Natural killer cell (primary cell): ENCODE results near the gene ARSK. TPM values are rescaled to one million over a fixed set of nuclear protein-coding genes. Genes with fewer than 3 reads are reported as not detected.
A peak's percentile ranks its signal among the peaks of the same experiment; 100 is the strongest.

ENCODE experiments used
- ATAC-seq, 3 donors: fragments of 150-1000 bp in 2 of 3; fragments of 200-7000 bp in 1 of 3; cut with Tn5 transposase; 1 replicate in 1 of 3; 2 replicates in 2 of 3; pipeline ENCODE4 v1.10.0; 2021; ENCODE audit warnings: mild to moderate bottlenecking in 2 of 3, moderate library complexity in 2 of 3
- DNase-seq, 2 donors: peaks; one replicate each; pipeline versions ENCODE4 v3.0.0 to v3.0.0-alpha.2; 2013 to 2021; ENCODE audit warnings: mixed read lengths in 1 of 2
- H3K27ac ChIP-seq: one replicate; pipeline ENCODE4 v1.5.1; 2013; ENCODE audit warnings: mild to moderate bottlenecking, low read length
- H3K27me3 ChIP-seq: one replicate; pipeline ENCODE4 v1.6.1; 2013; ENCODE audit warnings: low read length; ENCODE audit not compliant: control insufficient read depth, insufficient read depth
- H3K36me3 ChIP-seq: one replicate; pipeline ENCODE4 v1.6.1; 2013; ENCODE audit warnings: low read length; ENCODE audit not compliant: control insufficient read depth, insufficient read depth
- H3K4me1 ChIP-seq: one replicate; pipeline ENCODE4 v1.6.1; 2013; ENCODE audit warnings: low read length; ENCODE audit not compliant: control insufficient read depth, insufficient read depth
- H3K4me3 ChIP-seq: one replicate; pipeline ENCODE4 v1.5.1; 2013; ENCODE audit warnings: low read length
- H3K9me3 ChIP-seq: one replicate; pipeline ENCODE4 v1.6.1; 2013; ENCODE audit warnings: low read length; ENCODE audit not compliant: control insufficient read depth, insufficient read depth
- H3K27ac Mint-ChIP-seq, 2 donors: one replicate each; pipeline ENCODE4 v1.8.0; 2022; ENCODE audit warnings: mild to moderate bottlenecking in 2 of 2, mixed read lengths in 2 of 2, moderate library complexity in 1 of 2
- H3K27me3 Mint-ChIP-seq, 2 donors: one replicate each; pipeline ENCODE4 v1.8.0; 2022; ENCODE audit warnings: low read depth in 2 of 2, mixed read lengths in 2 of 2
- H3K36me3 Mint-ChIP-seq: one replicate; pipeline ENCODE4 v1.8.0; 2022; ENCODE audit warnings: mixed read lengths
- H3K4me1 Mint-ChIP-seq, 2 donors: one replicate each; pipeline ENCODE4 v1.8.0; 2022; ENCODE audit warnings: mixed read lengths in 2 of 2
- H3K4me3 Mint-ChIP-seq: one replicate; pipeline ENCODE4 v1.8.0; 2022; ENCODE audit warnings: mild to moderate bottlenecking, moderate library complexity, mixed read lengths
- H3K9me3 Mint-ChIP-seq, 2 donors: one replicate each; pipeline ENCODE4 v1.8.0; 2022; ENCODE audit warnings: mixed read lengths in 2 of 2
- WGBS: methylation state at CpG from one replicate; pipeline ENCODE4 v1.1.7; 2013; ENCODE audit warnings: missing lambda C conversion rate; ENCODE audit not compliant: insufficient coverage; 5-methylcytosine and 5-hydroxymethylcytosine counted together
- intact Hi-C: fragments of 100-400 bp; cut with micrococcal nuclease; formaldehyde crosslinking; loops from one replicate; pipeline ENCODE4 v1.14.2; 2022
- total RNA-seq, 4 donors: library from RNA; stranded (reverse); fragments of 120-200 nt in 1 of 4; gene quantifications; one replicate each; pipeline versions ENCODE4 v1.2.3 to v1.2.4, GENCODE V29; 2013 to 2022
- TF ChIP-seq, protein P1 (sequence below): fragments of 200-600 bp; IDR thresholded peaks from one replicate; pipeline ENCODE4 v1.8.0; 2022; ENCODE audit warnings: antibody characterized with exemption

Gene ARSK
- total RNA-seq, 3 donors from 2014 or later (not counting 1 experiment from before 2014, with no cell fraction given): 2.8 to 5.8 (median 3.5) TPM

DNA sequence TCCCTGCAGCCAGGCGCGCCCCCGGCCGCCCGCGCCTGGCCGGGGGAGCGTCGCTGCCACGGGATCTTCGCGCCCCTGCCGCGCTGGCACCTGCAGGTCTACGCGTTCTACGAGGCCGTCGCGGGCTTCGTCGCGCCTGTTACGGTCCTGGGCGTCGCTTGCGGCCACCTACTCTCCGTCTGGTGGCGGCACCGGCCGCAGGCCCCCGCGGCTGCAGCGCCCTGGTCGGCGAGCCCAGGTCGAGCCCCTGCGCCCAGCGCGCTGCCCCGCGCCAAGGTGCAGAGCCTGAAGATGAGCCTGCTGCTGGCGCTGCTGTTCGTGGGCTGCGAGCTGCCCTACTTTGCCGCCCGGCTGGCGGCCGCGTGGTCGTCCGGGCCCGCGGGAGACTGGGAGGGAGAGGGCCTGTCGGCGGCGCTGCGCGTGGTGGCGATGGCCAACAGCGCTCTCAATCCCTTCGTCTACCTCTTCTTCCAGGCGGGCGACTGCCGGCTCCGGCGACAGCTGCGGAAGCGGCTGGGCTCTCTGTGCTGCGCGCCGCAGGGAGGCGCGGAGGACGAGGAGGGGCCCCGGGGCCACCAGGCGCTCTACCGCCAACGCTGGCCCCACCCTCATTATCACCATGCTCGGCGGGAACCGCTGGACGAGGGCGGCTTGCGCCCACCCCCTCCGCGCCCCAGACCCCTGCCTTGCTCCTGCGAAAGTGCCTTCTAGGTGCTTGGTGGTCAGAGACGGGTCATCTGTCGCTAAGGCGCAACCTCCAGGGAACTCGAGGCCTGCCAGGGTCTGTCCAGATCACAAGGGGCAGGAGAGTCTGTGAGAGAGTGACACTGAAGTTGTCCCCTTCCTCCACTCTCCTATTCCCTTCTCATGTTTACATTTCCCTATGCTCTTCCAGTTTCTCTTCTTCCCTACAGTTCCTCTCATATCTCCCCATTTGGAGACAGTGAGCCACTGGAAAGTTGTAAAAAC lies 66.3 kb downstream of the ARSK start:
- Histone ChIP-seq H3K36me3 (no peaks in the 10 kb centered on the region), H3K9me3 (no peaks in the 10 kb centered on the region), H3K4me1 (peaks cover 20% of the 10 kb centered on the region), H3K27me3 (no peaks in the 10 kb centered on the region), H3K4me3 (peak overlapping the region; percentile 30), H3K27ac (no peak overlapping the region)
- no peaks in the 10 kb centered on the region for H3K27me3 Mint-ChIP-seq
- intact Hi-C loops: loop anchor here (10.0 kb wide), 2 partner anchors 66 to 1564 kb away; partner anchors contain the start of genes ARSK, RIOK2 and SKIC3
- 2% methylated on average over 92 of the region's 92 CpGs for WGBS
- DNase-seq: peak; percentile 39 to 65
- H3K36me3 Mint-ChIP-seq: no peaks in the 10 kb centered on the region
- peak overlapping the region; percentile 90 for H3K4me3 Mint-ChIP-seq
- peak overlapping the region; percentile 54 to 70 for H3K27ac Mint-ChIP-seq
- ATAC-seq: peak; percentile 52 to 67 (median 59)
- H3K4me1 Mint-ChIP-seq: peaks cover 32 to 36% of the 10 kb centered on the region in 2 donors
- TF ChIP-seq, protein P1, sequence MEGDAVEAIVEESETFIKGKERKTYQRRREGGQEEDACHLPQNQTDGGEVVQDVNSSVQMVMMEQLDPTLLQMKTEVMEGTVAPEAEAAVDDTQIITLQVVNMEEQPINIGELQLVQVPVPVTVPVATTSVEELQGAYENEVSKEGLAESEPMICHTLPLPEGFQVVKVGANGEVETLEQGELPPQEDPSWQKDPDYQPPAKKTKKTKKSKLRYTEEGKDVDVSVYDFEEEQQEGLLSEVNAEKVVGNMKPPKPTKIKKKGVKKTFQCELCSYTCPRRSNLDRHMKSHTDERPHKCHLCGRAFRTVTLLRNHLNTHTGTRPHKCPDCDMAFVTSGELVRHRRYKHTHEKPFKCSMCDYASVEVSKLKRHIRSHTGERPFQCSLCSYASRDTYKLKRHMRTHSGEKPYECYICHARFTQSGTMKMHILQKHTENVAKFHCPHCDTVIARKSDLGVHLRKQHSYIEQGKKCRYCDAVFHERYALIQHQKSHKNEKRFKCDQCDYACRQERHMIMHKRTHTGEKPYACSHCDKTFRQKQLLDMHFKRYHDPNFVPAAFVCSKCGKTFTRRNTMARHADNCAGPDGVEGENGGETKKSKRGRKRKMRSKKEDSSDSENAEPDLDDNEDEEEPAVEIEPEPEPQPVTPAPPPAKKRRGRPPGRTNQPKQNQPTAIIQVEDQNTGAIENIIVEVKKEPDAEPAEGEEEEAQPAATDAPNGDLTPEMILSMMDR: no peak
- H3K9me3 Mint-ChIP-seq: no peaks in the 10 kb centered on the region

DNA sequence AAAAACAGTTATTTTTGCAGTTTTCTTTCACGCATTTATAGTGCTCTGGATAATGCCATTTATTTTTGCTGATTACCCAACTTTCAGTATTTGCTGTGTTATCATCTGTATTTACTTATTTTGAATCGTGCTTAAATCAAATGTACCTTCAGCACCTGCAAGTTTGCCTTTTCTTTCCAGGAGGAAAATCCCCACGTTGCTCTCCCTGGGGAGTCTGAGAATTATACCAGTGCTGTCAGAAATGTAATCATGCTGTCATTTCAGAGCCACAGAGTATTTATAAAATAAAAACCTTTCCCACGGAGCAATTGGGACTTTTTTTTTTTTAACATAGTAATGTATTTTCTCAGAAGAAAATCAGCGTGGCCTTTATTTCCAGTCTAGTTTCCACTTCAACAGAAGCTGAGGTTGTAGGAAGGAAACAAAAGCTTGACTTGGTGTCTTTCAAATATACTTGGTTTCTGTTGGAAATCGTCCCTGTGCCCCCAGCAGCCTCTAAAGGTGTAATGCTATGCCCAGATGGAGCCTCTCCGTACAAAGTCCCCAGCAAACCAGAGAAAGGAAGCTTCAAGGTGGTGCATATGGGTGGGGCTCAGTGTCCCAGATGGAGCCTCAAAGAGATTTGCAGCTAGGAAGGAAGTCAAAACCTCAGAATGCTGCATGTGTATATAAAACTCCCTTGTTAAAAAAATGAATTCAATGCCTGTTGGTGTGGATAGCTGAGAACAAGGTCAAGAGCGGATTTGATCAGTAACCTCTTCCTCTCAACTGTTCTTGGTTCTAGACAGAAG lies 67.1 kb downstream of the ARSK start:
- Histone ChIP-seq H3K4me1 (peaks cover 20% of the 10 kb centered on the region), H3K27ac (no peak overlapping the region), H3K4me3 (no peak overlapping the region), H3K27me3 (no peaks in the 10 kb centered on the region), H3K36me3 (no peaks in the 10 kb centered on the region), H3K9me3 (no peaks in the 10 kb centered on the region)
- peaks cover 32 to 36% of the 10 kb centered on the region in 2 donors for H3K4me1 Mint-ChIP-seq
- H3K27ac Mint-ChIP-seq: peak overlapping the region; percentile 54 to 70
- peaks cover 0 to 2% of the 10 kb centered on the region in 2 donors for H3K27me3 Mint-ChIP-seq
- H3K36me3 Mint-ChIP-seq: no peaks in the 10 kb centered on the region
- H3K4me3 Mint-ChIP-seq: peak overlapping the region; percentile 90
- no peak for ATAC-seq
- 25% methylated on average over 6 of the region's 8 CpGs for WGBS
- TF ChIP-seq, protein P1: no peak
- H3K9me3 Mint-ChIP-seq: no peaks in the 10 kb centered on the region
- DNase-seq: peak in 1 of 2 donors; percentile 73
- intact Hi-C loops: loop anchor here (10.0 kb wide), 2 partner anchors 67 to 1563 kb away; partner anchors contain the start of genes ARSK, RIOK2 and SKIC3

DNA sequence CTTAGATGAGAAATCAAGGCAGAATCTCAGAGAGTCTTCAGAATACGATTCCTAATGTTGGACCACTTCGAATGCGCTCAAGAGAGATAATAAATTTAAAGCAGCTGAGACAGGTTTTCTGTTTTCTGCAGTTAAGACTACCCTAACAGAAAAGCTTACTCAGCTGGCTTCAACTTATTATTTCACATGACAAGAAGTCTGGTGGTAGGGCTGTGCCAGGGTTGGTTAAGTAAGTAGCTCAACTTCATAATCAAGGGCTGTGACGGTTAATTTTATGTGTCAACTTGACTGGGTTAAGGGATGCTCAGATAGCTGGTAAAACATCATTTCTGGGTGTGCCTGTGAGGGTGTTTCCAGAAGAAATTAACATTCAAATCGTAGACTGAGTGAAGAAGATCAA lies 68.8 kb downstream of the ARSK start:
- H3K4me3 ChIP-seq: no peak overlapping the region
- H3K9me3 Mint-ChIP-seq: no peaks in the 10 kb centered on the region
- no peak overlapping the region for H3K27ac ChIP-seq
- peaks cover 0 to 2% of the 10 kb centered on the region in 2 donors for H3K27me3 Mint-ChIP-seq
- ATAC-seq: no peak
- peaks cover 29 to 30% of the 10 kb centered on the region in 2 donors for H3K4me1 Mint-ChIP-seq
- no peak overlapping the region for H3K27ac Mint-ChIP-seq
- no peak overlapping the region for H3K4me3 Mint-ChIP-seq
- WGBS: 93% methylated on average over 5 of the region's 5 CpGs
- H3K36me3 Mint-ChIP-seq: no peaks in the 10 kb centered on the region
- H3K4me1 ChIP-seq: peaks cover 20% of the 10 kb centered on the region
- TF ChIP-seq, protein P1: no peak
- no peak for DNase-seq
- intact Hi-C loops: loop anchor here (10.0 kb wide), 2 partner anchors 69 to 1561 kb away; partner anchors contain the start of genes ARSK, RIOK2 and SKIC3
- no peaks in the 10 kb centered on the region for H3K9me3 ChIP-seq
- H3K36me3 ChIP-seq: no peaks in the 10 kb centered on the region
- H3K27me3 ChIP-seq: no peaks in the 10 kb centered on the region
